Stimulated activated naive CD4-positive, alpha-beta T cell (primary cell): ENCODE results near the gene MYL3.
A peak's percentile ranks its signal among the peaks of the same experiment; 100 is the strongest.

Experiments
- DNase-seq, 6 experiments: peaks; one replicate each; lab custom pipeline; 2025; lab: John Stamatoyannopoulos, UW

Gene MYL3

DNA sequence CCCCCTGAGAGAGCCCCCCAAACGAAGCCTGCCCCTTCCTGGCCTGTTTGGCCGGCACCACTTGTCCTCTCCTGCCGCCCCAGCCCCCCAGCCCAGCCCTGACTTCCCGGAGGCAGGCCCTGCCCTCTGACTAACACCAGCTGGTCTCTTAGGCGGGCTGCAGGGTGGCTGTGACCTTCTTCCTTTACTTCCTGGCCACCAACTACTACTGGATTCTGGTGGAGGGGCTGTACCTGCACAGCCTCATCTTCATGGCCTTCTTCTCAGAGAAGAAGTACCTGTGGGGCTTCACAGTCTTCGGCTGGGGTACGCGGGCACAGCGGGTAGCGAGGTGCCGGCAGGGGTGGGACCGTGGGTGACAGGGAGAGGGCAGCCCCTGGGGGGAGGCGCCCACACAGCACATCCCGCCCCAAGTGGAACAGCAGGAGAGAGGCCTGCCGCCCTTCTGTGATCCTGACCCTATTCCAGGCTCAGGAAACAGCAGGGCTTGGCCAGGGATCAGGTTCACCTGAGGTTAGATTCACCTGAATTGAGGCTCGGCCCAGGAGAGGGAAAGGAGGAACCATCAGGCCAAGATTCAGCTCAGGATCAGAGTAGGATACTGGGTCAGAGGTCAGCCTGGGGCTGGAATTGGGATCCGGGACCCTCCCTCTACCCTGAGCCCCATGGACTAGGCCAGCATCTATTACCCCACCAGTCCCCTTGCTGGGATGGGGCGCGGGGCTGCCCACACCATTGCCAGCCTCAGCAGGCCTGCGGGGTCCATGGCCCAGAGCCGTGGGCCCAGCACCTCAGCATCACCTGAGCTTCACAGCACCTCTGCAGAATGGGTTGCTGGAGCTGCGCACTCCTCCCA, 36.1 kb upstream of the MYL3 start:
- DNase-seq = no peak

DNA sequence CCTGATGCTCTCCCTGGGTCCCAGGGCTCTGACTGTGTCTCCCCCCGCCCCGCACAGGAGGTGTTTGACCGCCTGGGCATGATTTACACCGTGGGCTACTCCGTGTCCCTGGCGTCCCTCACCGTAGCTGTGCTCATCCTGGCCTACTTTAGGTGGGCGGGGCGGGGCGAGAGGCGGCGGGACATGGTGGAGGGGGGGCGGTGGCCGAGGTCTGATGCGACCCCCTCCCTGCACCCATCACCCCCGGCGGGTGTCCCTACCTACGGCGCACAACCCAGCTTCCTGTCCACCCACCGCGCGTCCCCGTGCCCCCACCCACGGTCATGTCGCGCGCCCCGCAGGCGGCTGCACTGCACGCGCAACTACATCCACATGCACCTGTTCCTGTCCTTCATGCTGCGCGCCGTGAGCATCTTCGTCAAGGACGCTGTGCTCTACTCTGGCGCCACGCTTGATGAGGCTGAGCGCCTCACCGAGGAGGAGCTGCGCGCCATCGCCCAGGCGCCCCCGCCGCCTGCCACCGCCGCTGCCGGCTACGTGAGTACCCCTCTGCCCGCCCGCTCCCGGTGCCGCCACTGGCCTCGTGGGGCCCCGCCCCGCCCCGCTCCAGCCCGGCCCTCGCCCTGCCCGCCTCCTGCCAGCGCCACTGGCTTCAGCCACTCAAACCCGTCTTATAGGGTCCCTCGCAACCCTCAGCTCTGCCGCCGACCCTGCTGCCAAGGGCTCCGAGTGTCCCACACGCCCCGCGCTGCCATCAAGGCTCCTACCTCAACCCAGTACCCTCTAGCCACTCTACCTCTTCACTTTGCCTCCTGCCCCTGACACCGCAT, 35.3 kb upstream of the MYL3 start:
- DNase-seq = no peak

DNA sequence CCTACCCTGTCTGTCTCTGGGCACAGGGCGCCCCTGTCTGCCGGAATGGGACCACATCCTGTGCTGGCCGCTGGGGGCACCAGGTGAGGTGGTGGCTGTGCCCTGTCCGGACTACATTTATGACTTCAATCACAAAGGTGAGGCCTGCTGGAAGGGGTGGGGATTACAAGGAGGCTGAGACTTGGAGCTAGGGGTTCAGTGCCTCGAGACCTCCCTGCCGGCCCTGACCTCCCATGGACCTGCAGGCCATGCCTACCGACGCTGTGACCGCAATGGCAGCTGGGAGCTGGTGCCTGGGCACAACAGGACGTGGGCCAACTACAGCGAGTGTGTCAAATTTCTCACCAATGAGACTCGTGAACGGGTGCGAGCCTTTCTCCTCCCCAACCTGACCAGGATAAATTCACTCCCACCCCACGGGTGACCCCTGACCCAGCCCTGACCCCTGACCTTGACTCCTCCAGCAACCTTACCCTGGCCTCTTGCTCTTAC, 34.6 kb upstream of the MYL3 start:
- no peak for DNase-seq

DNA sequence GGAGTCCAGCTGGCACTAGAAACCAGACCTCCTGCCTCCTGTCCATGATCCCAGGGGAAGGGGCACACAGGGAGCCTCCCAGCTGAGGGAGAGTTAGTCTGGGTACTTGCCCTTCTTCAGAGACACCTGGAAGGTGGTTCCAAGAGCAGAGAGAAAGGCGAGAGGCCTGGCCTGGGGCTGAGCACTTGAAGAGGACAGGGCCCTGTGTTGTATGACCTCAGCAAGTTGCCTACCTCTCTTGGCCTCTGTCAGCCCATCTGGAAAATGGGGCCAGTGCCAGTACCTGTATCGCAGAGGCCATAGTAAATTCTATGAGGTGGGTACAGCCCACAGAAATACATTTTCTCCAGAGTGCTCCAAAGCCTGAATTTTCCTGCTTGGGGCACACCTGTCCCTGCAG, 33.8 kb upstream of the MYL3 start:
- DNase-seq = no peak

DNA sequence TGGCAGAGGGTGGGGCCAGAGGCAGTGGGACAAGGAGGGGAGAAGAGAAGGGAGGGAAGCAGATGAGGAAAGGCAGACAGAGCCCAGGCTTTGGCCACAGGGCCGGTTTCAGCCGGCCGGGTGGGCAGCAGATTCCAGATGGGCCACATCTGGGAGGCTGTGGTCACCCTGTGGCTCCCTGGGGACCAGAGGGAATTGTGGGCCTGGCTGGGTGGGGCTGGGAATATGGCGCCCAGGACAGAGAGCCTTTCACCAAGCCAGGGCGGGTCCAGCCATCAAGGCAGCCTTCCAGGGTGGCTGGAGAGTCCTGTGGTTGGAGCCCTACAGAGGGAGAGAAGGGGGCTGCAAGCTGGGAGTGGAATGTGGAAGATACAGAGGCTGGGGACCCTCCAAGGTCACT, 33.1 kb upstream of the MYL3 start:
- no peak for DNase-seq

DNA sequence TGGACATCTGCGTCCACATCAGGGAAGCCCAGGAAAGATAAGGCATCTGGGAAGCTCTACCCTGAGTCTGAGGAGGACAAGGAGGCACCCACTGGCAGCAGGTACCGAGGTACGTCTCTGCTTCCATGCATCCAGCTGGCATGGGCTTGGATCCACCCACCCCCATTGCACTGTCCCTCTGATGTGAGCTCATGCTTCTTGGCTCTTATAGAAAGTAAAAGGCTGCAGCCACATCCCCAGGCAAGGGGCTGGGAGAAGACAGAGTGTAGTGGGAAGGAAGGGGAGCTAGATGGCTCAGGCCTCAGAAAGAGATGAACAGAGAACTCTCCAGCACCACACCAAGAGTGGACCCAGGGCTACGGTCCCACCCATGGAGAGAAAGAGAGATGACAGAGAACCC, 32.5 kb upstream of the MYL3 start:
- DNase-seq = no peak

DNA sequence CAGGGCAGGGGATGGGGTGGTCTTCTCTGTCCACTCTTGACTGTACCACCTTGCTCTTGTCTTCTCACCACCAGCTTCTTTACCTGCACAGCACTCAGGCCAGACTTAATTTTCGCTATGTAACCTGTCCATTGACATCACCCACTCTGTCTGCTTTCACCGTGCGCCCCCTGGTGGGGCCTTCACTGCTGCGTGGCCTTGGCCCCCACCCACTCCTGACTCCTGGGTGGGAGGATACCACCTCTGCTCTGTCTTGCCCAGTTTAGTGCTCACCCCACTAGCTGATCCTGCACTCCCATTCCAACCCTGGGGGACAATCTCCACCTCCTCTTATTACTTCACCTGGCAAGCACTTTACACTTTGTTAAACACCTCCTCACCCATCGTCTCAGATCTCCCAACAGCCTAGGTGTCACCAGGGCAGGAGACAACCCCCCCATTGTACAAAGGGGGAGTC, 32.0 kb upstream of the MYL3 start:
- DNase-seq = peak; percentile 53 to 79 (median 71)

DNA sequence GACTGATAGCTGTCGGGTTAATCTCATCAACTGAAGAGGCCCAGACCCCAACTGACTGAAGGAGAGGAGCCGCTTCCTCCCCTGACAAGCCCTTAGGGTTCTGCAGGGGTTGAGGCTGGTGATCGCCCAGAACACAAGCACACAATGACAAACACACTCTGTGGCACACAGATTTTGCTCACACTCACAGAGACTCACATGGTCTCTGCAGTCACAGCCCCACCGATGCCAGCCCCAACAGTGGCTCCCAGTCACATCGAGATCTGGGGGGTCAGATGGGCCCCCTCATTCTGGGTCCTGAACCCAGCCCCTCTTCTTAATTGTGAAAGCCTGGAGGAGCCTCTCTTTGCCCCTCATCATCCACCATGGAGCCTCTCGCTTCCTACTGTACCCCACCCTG, 31.0 kb upstream of the MYL3 start:
- DNase-seq = no peak

DNA sequence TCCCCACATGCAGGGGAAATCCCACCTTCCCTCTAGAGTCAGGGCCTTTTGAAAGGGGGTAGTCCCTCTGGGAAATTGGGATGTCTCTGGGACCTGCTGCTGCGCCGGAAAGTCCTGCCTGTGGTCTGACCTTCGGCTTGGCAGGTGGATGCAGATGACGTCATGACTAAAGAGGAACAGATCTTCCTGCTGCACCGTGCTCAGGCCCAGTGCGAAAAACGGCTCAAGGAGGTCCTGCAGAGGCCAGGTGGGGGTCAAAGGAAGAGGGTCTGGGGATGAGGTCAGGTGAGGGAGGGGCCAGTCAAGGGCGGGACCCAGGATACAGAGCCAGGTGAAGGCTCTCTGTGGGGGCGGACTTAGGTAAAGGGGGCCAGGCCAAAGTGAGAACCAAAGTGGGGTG, 30.5 kb upstream of the MYL3 start:
- no peak for DNase-seq

DNA sequence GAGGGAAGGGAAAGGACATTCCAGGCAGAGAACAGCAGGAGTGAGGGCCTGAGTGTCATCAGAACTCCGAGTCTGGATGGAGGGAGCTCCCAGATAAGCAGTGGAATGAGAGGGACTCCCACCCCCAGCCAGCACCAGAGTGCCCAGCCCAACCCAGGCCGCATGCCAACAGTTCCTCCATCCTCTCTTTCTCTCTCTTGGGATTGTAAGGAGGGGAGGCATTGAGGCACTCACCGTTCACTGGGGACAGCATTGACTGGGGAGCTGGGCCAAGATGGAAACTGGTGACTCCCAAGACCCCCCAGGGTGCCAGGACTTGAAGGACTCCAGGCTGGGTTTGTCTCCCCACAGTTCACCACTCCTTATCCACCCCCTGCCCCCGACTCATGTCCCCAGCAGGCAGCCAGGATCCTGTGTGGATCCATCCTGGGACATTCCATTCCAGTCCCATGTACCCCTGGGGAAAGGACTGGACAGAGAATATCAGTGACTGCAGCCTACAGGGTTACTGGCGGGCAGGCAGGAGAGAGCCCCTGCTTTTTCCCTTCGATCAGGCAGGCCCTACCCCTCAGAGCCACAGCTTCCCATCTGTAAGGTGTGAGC, 30.0 kb upstream of the MYL3 start:
- no peak for DNase-seq

DNA sequence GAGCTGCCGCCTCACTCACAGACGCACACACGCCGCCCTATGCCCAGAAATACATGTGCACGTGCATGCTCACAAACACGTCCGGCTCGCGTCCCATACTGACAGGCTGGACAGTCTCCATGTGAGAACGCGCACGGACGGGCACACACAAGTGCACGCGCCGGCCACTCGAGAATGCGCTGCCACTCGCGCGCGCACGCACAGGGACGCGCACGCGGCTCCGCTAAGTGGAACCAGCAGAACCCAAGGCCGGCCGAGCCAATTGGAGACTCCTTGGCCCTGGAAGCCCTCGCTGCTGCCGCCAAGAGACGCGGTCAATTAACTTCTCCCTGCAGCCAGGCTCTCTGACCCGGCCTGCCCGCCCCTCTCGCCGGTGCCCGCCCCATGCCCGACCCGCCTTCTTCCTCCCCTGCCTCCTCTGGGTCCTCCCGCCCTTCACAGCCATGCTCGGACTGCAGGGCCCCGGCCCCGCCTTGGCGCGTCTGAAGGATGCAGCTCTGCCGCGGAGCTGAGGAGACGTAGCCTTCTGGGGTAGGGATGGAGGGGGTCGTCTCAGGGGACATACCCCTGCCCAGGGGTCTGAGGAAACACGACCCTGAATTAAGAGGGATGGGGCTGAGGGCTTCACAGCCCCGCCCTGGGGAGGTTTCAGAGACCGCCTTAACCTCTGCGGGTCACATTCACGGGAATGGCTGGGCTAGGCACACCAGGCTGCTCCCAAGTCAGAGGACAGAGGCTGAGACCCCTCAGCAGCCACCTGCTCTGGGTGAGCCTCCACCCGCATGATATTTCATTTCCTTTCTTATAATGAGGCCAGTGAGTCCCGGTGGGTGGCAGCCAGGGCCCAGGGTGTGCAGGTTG, 29.3 kb upstream of the MYL3 start:
- DNase-seq = no peak

DNA sequence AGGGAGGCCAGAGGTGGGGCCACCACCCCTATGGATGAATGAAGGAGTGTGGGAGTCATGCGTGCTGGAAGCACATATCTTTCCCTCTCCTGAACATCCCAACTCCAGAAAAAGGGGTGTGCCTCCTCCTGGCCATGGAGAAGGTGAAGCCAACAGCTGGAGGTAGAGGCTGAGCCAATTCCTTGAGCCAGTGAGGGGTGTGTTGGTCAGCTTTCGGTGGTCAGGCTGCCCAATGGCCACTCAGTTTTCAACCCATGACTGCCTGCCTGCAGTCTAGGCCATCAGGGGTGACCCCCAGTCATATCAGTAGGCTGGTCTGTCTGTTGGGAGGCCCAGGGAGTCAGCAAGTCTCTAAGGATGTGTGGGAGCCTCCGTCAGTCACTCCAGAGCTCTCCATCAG, 27.9 kb upstream of the MYL3 start:
- DNase-seq = no peak

DNA sequence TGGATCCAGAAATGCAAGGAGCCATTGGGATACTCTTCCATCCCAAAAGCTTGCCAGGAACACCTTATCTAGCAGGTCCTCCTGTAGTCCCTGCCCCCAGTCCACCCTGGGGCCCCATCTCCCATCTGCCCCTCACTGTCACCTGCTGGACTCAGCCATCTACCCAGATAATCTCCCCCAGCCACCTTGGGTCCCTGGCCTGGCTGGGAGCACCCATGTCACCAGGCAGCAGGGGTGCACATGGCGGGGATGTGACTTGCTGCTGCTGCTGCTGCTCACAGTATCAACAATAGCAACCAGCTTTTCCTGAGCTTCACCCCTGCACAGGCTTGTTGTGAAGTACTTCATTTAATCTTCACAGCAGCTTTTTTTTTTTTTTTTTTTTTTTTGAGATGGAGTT, 26.9 kb upstream of the MYL3 start:
- DNase-seq = no peak

DNA sequence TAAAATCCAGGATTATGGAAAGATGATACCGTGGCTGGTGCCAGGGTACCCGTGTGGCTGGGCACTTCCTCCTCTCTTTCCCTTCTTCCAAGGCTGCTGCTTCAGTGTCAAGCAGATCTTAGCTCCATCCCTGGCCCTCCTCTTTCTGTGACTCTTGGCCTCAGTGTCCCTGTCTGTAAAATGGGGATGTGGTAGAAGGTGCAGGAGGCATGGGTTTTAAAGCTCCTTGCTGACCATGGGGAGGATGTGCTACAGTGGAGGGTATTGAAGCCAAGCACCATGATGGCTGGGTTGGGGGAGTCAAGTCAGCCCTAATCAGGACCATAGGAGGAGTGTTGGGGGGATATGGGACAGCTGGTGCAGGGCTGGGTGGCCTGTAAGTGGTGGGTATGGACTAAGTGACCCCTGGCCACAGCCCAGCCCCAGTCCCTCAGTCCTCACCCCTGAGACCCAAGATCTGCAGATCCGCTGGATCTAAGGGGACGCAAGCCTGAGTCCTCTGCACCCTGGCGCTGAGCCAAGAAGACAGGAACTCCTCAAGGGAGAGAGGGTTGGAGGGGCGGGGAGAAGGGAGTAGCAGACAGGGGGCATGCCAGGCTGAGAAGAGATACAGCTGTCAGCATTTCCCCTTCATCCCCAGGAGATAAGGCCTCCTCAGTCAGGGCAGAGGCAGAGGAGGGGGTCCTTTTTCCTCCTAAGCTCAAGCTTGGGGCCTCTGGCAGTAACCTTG, 26.3 kb upstream of the MYL3 start:
- DNase-seq = no peak

DNA sequence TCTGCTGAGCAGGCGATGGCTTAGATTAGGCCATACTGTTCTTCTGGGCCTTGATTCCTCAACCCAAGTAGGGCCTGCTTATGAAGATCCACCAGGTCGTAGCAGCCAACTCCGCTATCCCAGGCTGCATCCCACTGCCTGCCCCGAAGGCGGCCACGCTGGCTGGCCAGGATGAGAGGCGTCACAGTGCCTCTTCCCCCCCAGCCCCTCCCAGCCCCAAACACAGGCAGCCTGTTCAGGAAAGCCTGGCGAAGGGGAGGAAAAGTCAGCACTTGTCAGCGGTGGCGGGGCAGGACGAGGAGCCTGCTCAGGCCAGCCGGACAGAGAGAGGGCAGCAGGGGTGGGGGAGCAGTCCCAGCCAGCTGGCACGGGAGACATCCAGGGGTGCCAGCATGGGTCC, 25.5 kb upstream of the MYL3 start:
- DNase-seq = no peak

DNA sequence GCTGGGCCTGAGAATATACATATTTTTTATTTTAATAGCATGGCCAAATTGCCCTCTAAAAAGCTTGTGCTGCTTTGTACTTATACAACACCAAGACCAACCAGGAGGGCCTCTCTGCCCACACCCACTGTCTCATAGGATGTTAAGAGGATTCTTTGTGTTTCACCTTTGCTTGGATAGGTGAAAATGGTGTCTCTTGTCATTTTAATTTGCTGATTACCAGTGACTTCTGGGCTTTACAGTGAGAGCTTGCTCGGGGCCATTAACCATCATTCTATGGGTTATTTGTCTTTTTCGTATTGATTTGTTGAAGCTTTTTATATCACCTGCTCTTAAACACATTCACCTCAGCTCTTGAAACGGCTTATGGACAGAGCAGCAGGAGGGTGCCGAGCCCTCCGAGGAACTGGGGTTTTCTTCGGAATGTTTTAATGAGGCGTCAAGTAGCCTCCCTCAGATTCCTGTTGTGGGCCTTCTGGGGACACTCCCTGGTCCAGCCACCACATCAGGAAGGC, 24.8 kb upstream of the MYL3 start:
- DNase-seq = no peak

DNA sequence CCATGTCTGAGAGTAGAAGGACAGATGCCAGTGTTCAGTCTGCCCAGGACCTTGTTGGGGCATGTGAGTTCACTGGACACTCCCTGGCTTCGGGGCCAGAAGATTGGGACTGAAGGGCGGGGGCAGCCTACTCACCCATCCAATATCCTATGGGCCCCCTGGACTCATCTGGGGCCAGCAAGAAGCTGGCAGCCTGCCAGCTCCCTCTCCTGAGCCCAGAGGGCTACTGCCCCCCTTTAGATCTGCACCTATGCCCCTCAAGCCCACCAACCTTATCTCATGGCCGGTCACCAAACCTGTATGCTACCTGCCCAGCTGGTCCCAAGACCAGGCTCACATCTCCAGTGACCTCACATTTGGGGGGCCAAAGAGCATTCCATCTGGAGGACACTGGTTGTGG, 22.4 kb upstream of the MYL3 start:
- no peak for DNase-seq

DNA sequence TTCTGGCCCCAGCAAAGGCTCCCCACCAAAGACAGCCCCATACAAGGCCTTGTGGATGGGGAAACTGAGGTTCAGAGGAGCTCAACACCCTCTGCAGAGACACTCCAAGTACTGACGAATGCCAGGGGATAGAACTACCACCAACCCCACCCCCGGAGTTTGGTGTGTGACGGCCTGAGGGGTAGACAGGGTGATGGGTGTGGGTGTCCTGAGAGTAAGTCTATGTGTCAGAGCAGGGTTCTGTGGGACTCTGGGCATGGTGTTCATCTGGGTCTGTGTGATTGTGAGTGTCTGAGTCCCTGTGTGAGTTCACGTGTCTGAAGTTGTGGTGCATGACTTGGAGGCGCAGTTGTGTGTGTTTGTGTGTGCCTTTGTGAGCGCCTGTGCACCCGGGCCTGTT, 21.7 kb upstream of the MYL3 start:
- no peak for DNase-seq

DNA sequence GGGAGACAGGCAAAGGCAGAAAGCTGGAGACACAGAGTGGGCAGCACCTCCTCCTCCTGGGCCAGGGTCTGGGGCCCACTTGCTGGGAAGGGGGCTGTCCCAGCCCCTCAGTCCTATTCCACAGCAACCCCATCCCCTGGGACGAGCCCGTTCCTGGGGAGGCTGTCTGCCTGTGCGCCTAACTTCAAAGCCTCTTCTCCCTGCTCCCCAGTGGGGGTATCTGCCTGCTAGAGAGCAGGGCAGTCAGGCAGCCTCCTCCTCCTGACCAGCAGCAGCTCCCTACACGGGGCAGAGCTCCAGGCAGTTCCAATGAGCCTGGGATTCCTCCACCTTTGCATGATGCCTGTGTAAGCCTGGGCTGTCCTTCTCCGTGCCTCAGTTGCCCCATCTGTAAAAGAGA, 21.2 kb upstream of the MYL3 start:
- DNase-seq = no peak

DNA sequence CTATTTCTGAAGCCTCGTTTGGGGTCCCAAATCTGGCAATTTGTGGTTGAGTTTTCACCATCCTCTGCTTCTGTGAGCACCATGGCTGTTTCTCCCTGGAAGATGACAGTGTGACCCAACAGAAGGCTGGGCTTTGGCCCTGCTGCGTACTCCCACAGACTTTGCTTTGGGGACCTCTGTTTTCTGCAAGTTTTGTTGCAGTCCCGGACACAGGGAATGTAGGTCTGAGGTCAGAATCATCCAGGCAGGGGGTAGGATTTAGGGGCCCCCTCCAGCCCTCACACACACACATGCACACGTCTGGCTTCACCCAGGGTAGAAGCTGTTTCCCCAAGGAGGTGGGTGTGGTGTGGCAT, 20.6 kb upstream of the MYL3 start:
- DNase-seq = no peak
